Natural killer cell treated with Interleukin-12 subunit alpha and Interleukin-12 subunit beta and Interleukin-15 and Interleukin-18, amount 100 ng/mL, for 72 hours (primary cell): ENCODE data around the gene GNG12. TPM values are rescaled to one million over a fixed set of nuclear protein-coding genes. Genes with fewer than 3 reads are reported as not detected.

Experiments
- ATAC-seq, 2 donors: fragments of 150-1000 bp; cut with Tn5 transposase in 1 of 2; sonication (Bioruptor Pico), chemical (Tn5 transposase) in 1 of 2; 2 replicates each; pipeline ENCODE4 v1.10.0; 2021
- DNase-seq: peaks from one replicate; pipeline ENCODE4 v3.0.0; 2022; ENCODE audit warnings: low spot score
- H3K27ac Mint-ChIP-seq, 2 donors: 1 replicate in 1 of 2; 2 replicates in 1 of 2; pipeline ENCODE4 v1.8.0; 2022; ENCODE audit warnings: mixed read lengths in 2 of 2, mild to moderate bottlenecking in 1 of 2, moderate library complexity in 1 of 2
- H3K27me3 Mint-ChIP-seq, 2 donors: 1 replicate in 1 of 2; 2 replicates in 1 of 2; pipeline ENCODE4 v1.8.0; 2022; ENCODE audit warnings: mixed read lengths in 2 of 2
- H3K36me3 Mint-ChIP-seq: one replicate; pipeline ENCODE4 v1.8.0; 2022; ENCODE audit warnings: mixed read lengths
- H3K4me1 Mint-ChIP-seq, 2 donors: 1 replicate in 1 of 2; 2 replicates in 1 of 2; pipeline ENCODE4 v1.8.0; 2022; ENCODE audit warnings: low read depth in 2 of 2, mixed read lengths in 2 of 2, mild to moderate bottlenecking in 1 of 2
- H3K4me3 Mint-ChIP-seq: one replicate; pipeline ENCODE4 v1.8.0; 2022; ENCODE audit warnings: mixed read lengths
- H3K9me3 Mint-ChIP-seq: 2 replicates; pipeline ENCODE4 v1.8.0; 2022; ENCODE audit warnings: mixed read lengths
- total RNA-seq, 2 donors: library from RNA; stranded (reverse); gene quantifications; one replicate each; pipeline ENCODE4 v1.2.3, GENCODE V29; 2022

The GNG12 gene
- total RNA-seq, 2 donors from 2014 or later = 0.21 to 0.28 TPM

GRCh38 chr1:67816506-67816905 lies 16.8 kb downstream of the GNG12 start:
- no peaks in the 10 kb centered on the region for H3K36me3 Mint-ChIP-seq
- peaks cover 10 to 13% of the 10 kb centered on the region in 2 donors for H3K27me3 Mint-ChIP-seq
- peaks cover 0 to 2% of the 10 kb centered on the region in 2 donors for H3K4me1 Mint-ChIP-seq
- ATAC-seq (peak in 1 of 2 donors; percentile 40), DNase-seq (no peak)
- no peak overlapping the region for H3K4me3 Mint-ChIP-seq
- no peaks in the 10 kb centered on the region for H3K9me3 Mint-ChIP-seq
- H3K27ac Mint-ChIP-seq = no peak overlapping the region

- H3K9me3 Mint-ChIP-seq = no peaks in the 10 kb centered on the region
- H3K27me3 Mint-ChIP-seq = peaks cover 10 to 13% of the 10 kb centered on the region in 2 donors
- H3K4me3 Mint-ChIP-seq = no peak overlapping the region
- DNase-seq (no peak), ATAC-seq (no peak)
- H3K27ac Mint-ChIP-seq = no peak overlapping the region
- H3K4me1 Mint-ChIP-seq = peaks cover 0 to 2% of the 10 kb centered on the region in 2 donors
- no peaks in the 10 kb centered on the region for H3K36me3 Mint-ChIP-seq
These were observed 17.2 kb downstream of the GNG12 start for GRCh38 chr1:67816095-67816475.

- ATAC-seq = no peak
- H3K4me1 Mint-ChIP-seq = peaks cover 0 to 2% of the 10 kb centered on the region in 2 donors
- H3K4me3 Mint-ChIP-seq = no peak overlapping the region
- H3K27me3 Mint-ChIP-seq = peaks cover 10 to 13% of the 10 kb centered on the region in 2 donors
- no peak overlapping the region for H3K27ac Mint-ChIP-seq
- no peak for DNase-seq
- H3K9me3 Mint-ChIP-seq = no peaks in the 10 kb centered on the region
- no peaks in the 10 kb centered on the region for H3K36me3 Mint-ChIP-seq
These were observed 17.8 kb downstream of the GNG12 start for GRCh38 chr1:67815303-67816094.

- ATAC-seq (no peak), DNase-seq (no peak)
- Mint-ChIP-seq H3K4me1 (peaks cover 0 to 2% of the 10 kb centered on the region in 2 donors), H3K27ac (no peak overlapping the region), H3K36me3 (no peaks in the 10 kb centered on the region), H3K9me3 (no peaks in the 10 kb centered on the region), H3K27me3 (peaks cover 9 to 12% of the 10 kb centered on the region in 2 donors), H3K4me3 (no peak overlapping the region)
These were observed 19.0 kb downstream of the GNG12 start for GRCh38 chr1:67814121-67814772.

- Mint-ChIP-seq H3K36me3 (no peaks in the 10 kb centered on the region), H3K4me3 (no peak overlapping the region), H3K27me3 (peaks cover 13 to 22% of the 10 kb centered on the region in 2 donors), H3K9me3 (no peaks in the 10 kb centered on the region), H3K4me1 (no peaks in the 10 kb centered on the region), H3K27ac (no peak overlapping the region)
- ATAC-seq (no peak), DNase-seq (no peak)
These were observed 21.0 kb downstream of the GNG12 start for GRCh38 chr1:67812226-67812625.

GRCh38 chr1:67811781-67812180 lies 21.5 kb downstream of the GNG12 start:
- Mint-ChIP-seq H3K27me3 (peaks cover 13 to 26% of the 10 kb centered on the region in 2 donors), H3K27ac (no peak overlapping the region), H3K4me1 (no peaks in the 10 kb centered on the region), H3K36me3 (no peaks in the 10 kb centered on the region), H3K9me3 (no peaks in the 10 kb centered on the region), H3K4me3 (no peak overlapping the region)
- DNase-seq (no peak), ATAC-seq (no peak)

DNA sequence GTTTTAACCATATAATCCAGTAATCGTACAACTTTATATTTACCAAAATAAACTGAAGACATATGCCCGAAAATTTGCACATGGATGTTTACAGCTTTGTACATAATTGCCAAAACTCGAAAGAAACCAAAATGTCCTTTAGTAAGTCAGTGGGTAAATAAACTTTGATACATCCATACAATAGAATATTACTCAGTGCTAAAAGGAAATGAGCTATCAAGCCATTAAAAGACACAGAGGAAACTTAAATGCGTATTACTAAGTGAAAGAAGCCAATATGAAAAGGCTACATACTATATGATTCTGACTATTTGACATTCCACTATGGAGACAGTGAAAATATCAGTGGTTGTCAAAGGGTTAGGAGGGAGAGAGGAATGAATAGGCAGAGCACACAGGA lies 23.4 kb downstream of the GNG12 start:
- H3K27ac Mint-ChIP-seq = no peak overlapping the region
- H3K36me3 Mint-ChIP-seq = no peaks in the 10 kb centered on the region
- no peaks in the 10 kb centered on the region for H3K9me3 Mint-ChIP-seq
- no peak overlapping the region for H3K4me3 Mint-ChIP-seq
- peaks cover 21 to 38% of the 10 kb centered on the region in 2 donors for H3K27me3 Mint-ChIP-seq
- ATAC-seq (no peak), DNase-seq (no peak)
- no peaks in the 10 kb centered on the region for H3K4me1 Mint-ChIP-seq

GRCh38 chr1:67807282-67807681 lies 26.0 kb downstream of the GNG12 start:
- peaks cover 33 to 55% of the 10 kb centered on the region in 2 donors for H3K27me3 Mint-ChIP-seq
- no peaks in the 10 kb centered on the region for H3K36me3 Mint-ChIP-seq
- no peak overlapping the region for H3K27ac Mint-ChIP-seq
- H3K4me1 Mint-ChIP-seq = no peaks in the 10 kb centered on the region
- no peak overlapping the region for H3K4me3 Mint-ChIP-seq
- no peaks in the 10 kb centered on the region for H3K9me3 Mint-ChIP-seq
- ATAC-seq (no peak), DNase-seq (no peak)

GRCh38 chr1:67804710-67805109 lies 28.6 kb downstream of the GNG12 start:
- DNase-seq = no peak
- no peak overlapping the region for H3K27ac Mint-ChIP-seq
- H3K4me3 Mint-ChIP-seq = no peak overlapping the region
- ATAC-seq = no peak
- no peaks in the 10 kb centered on the region for H3K4me1 Mint-ChIP-seq
- H3K9me3 Mint-ChIP-seq = no peaks in the 10 kb centered on the region
- H3K36me3 Mint-ChIP-seq = no peaks in the 10 kb centered on the region
- peaks cover 42 to 73% of the 10 kb centered on the region in 2 donors for H3K27me3 Mint-ChIP-seq

- H3K27ac Mint-ChIP-seq = no peak overlapping the region
- DNase-seq (no peak), ATAC-seq (no peak)
- no peaks in the 10 kb centered on the region for H3K4me1 Mint-ChIP-seq
- no peak overlapping the region for H3K4me3 Mint-ChIP-seq
- no peaks in the 10 kb centered on the region for H3K36me3 Mint-ChIP-seq
- H3K27me3 Mint-ChIP-seq = peaks cover 37 to 65% of the 10 kb centered on the region in 2 donors
- no peaks in the 10 kb centered on the region for H3K9me3 Mint-ChIP-seq
These were observed 29.6 kb downstream of the GNG12 start for GRCh38 chr1:67803380-67804279.

DNA sequence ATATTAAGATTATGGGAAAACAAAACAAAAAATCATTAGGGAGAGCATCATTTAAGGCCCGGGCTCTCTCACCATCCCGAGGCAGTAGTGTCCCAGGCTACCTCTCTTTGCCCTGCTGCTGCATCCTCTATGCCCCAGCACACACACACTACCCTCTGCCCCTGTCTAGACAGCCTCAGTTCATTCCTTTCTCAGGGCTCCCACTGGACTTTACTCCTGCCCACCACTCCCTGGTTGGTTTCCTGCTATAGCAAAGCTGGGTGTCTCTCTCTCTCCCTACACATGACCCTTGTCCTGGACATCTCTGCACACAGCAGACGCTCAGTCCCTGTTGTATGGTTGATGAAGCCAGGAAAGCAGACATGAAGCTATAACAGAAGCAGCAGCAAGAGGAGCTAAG lies 30.7 kb downstream of the GNG12 start:
- Mint-ChIP-seq H3K9me3 (no peaks in the 10 kb centered on the region), H3K4me1 (no peaks in the 10 kb centered on the region), H3K27me3 (peaks cover 39 to 66% of the 10 kb centered on the region in 2 donors), H3K27ac (no peak overlapping the region), H3K4me3 (no peak overlapping the region), H3K36me3 (no peaks in the 10 kb centered on the region)
- DNase-seq (no peak), ATAC-seq (peak in 1 of 2 donors; percentile 24)

DNA sequence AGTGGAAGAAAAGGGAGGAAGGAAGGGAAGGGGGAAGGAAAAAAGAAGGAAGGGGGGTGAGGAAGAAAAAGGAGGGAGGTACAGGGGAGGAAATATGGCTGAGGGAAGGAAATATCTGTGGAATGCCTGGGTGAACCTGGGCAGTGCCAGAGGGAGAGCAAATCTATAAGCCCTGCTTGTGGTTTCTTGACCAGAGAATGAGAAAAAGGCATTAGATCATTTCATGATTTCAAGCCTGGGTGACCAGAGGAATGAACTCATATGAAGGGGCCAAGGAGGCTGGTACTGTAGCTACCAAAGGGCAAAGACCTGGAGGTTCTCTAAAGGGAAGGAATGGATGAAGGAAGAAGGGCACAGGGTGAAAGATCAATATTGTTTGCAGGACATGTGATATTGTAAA lies 31.4 kb downstream of the GNG12 start:
- no peak for DNase-seq
- H3K4me1 Mint-ChIP-seq = no peaks in the 10 kb centered on the region
- peaks cover 42 to 65% of the 10 kb centered on the region in 2 donors for H3K27me3 Mint-ChIP-seq
- H3K27ac Mint-ChIP-seq = no peak overlapping the region
- H3K36me3 Mint-ChIP-seq = no peaks in the 10 kb centered on the region
- no peaks in the 10 kb centered on the region for H3K9me3 Mint-ChIP-seq
- H3K4me3 Mint-ChIP-seq = no peak overlapping the region
- ATAC-seq = no peak

DNA sequence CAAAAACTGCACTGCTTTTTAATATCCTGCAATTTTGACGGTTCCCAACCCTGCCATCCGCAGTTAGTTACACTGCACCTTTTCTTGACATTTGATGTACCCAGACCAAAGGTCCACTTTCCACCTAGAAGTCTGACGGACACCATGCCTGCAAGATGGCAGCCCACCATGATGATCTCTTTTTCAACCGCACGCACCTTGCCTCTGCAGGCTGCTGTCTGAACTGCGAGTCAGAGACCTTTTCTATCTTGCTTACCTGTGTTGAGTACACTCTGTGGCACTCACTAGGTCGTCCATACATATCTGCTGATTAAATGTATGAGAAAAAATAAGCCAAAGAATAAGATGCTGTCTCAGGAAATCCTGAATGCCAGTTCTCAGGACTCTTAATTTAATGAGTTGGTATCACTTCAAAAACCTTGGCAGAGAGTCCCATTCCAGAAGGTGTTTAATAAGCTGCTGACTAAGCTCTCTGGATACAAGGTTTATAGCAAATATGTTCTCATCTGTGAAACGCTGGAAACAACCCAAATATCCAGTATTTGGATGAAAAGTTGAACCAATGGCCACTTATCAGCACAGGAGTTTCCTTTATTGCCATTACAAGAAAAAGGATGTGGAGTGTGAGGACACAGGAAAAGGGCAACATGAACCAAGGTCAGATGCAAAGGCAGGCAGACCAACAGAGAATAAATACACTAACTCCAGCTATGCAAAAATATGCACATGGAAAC lies 37.9 kb downstream of the GNG12 start:
- Mint-ChIP-seq H3K9me3 (no peaks in the 10 kb centered on the region), H3K27ac (no peak overlapping the region), H3K4me1 (no peaks in the 10 kb centered on the region), H3K4me3 (no peak overlapping the region), H3K27me3 (peaks cover 21 to 35% of the 10 kb centered on the region in 2 donors), H3K36me3 (no peaks in the 10 kb centered on the region)
- DNase-seq = no peak
- no peak for ATAC-seq
